HG03521 (cell line): ENCODE data around the gene FHOD3.
"Not testable (repeated sequence)": the region's sequence is repeated elsewhere in the genome, so short reads cannot be mapped to it uniquely, and the experiment has no call there.

ENCODE experiments used
- ATAC-seq: cut with Tn5 transposase; IDR thresholded peaks from one replicate; pipeline ENCODE4 v1.9.1; 2021; ENCODE audit warnings: mild to moderate bottlenecking, moderate library complexity; ENCODE audit not compliant: unreplicated experiment

Gene FHOD3

DNA sequence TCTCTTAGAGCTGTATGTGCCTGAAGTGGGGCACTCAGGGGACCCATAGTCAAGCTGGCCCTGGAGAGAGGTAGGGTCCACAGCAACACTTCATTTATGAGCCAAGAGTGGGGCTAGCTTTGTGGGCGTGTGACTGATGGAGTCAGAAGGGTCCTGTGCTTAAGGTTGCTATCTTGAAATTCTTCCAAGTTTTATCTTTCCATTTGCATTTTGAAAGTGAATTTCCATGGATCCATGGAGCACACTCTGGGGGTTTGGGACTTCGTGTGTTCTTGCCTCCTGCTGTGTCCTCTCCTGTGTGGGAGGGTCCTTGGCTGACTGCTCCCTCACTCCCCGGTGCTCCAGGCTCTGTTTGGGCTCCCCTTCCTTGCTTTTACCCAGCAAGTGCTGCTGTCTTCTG is 50.8 kb downstream of the FHOD3 start:
- no peak for ATAC-seq

DNA sequence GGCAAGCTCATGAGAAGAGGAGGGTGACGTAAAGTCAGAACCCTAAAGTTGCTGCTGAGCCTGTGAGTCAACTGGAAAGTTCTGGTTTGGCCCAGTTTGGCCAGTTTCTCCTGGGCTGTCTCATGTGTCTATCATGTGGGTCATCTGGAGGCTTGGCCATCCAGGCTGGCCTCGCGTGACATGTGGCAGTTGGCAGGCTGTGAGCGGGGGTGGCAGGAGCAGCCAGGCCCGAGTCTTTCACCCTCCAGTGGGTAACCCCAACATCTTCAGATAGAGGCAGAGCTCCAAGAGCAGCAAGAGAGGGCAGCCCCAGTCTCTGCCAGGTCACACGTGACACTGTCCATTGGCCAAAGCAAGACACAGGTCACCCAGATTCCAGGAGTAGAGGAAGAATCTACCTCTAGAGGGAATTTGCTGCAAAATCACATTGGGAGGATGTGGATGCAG is 51.5 kb downstream of the FHOD3 start:
- no peak for ATAC-seq

DNA sequence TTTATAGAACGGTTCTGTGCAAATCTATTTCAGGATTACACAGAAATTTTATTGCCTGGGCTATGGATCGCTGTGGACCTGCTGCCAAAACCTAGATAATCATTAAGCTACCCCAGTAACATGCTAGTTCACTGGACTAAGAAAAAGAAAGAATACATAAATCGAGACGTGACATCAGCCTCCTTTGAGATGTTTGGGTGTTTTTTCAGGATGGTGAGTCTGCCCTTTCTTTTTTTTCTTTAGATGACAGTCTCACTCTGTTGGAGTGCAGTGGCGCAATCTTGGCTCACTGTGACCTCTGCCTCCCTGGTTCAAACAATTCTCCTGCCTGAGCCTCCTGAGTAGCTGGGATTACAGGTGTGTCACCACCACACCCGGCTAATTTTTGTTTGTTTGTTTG is 52.0 kb downstream of the FHOD3 start:
- no peak for ATAC-seq

DNA sequence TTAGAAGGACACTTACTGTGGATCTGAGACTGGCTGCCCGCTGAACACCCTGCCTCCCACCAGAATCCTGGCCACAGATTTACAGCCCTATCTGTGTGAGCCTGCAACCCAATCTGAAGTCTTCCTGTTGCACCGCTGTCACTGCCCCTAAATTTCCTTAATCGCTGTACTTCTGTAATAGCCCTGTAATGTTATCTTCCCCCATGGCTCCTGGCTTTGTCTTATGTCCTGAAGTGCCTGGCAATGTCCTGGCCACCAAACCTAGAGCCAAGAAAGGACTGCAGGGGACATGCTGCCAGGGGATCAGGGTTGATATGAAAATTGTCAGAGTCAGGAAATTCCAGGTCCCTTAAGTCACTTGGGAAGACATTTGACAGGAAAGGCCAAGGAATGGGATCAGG is 52.7 kb downstream of the FHOD3 start:
- no peak for ATAC-seq

DNA sequence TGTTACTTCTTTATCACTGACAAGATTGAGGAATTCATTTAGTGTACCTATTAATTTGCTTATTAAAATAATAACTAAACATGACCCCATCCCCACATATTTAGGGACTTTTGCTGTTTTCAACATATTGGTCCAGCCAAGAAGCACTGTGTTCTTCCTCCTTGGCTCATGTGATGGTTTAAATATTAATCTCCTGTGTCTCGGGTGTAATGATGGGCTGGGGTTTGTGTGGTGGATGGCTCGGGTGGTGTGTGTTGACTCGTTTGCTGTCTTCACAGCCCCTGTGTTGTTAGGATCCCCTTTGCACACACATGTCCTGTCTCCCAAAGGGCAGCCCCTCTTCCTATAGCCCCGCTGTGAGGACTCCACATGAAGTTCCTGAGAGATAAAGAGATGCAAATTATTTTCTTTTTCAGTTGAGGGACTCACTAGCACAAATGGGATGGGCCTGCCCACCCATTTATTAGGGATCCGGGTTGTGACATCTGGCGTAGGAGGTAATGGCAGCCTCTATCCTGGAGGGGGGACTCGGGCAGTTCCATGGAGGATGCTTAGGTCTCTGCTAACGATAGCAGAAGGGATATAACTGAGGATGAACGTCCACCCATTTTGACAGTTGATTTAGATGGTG is 53.4 kb downstream of the FHOD3 start:
- no peak for ATAC-seq

DNA sequence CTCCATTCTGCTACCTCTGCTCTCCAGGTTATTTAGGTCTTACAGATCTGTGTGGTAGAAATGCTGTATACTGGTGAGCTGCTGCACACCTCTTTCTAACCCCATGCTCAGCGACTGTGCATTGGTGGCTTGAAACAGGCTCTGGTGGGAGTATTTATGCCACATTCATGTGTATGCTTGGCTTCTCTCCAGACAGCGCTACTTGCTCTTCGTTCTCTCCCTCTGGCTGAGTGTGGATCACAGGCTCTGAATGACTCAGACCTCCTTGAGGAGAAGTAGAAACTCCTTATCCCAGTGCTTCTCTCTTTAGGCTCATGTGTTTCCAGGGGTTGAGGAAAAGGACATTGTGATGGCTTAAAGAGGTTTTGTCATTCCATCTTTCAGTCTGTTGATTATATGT is 54.9 kb downstream of the FHOD3 start:
- no peak for ATAC-seq

DNA sequence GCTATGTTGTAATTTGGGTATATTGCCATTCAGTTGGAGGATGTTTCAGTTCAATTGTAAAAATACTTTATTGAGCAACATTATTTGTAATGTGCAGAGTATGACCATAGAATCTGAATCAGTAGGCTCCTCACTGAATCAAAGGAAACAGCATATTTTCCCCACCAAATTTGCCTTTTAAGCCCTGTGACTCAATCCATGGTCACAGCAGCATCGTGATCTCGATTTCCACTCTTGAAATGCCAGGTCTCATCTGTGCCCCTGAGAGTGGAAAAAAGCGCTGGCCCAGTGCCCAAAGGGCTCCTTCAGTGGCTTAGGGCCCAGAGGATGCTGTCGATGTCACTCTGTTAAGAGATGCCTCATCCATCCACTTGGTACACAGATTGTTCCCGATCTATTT is 57.5 kb downstream of the FHOD3 start:
- ATAC-seq, result no peak

DNA sequence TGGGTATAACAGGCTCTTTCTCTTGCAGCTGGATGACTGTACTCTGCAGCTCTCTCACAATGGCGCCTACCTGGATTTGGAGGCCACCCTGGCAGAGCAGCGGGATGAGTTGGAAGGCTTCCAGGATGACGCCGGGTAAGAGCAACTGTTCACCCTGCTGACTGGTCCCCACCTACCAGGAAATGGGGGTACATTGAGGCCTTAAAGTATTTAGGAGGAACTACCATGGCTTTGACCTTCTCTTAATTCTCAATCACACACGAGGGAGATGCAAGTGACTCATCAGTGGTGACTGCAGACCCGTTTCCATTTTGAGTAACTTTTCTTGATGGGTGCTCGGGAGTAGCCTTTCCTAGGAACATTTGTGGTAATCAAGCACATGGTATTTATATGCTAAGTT is 58.0 kb downstream of the FHOD3 start:
- no peak for ATAC-seq

DNA sequence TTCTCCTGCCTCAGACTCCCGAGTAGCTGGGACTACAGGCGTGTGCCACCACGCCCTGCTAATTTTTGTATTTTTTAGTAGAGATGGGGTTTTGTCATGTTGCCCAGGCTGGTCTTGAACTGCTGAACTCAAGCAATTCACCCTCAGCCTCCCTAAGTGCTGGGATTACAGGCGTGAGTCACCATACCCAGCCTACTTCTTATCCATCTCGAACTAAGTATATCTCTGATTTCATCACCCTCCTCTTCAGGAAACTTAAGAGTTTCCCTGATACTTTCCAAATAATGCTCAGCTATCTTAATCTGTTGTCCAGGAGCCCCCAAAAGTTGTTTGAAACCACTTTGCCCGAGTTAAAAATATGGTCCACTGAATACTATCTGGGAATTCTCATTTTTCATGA is 59.2 kb downstream of the FHOD3 start:
- ATAC-seq, result not testable (repeated sequence)

DNA sequence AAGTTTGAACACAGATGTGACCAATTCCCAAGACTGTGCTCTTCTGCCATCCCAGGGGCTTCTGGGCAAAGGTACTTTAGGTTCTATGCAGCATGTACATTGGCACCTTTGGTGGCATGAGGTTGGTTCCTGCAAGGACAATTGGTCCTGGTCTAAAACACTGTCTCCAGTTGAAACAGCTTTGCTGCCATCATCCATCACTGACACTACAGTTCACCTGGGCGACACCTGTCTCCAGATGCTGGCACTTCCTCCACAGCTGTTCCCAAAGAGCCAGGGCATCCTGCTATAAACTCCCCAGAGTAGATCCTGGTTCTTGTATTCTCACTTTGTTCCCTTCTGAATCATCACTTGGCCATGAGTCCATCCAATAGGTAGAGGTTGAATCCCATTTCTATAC is 60.6 kb downstream of the FHOD3 start:
- ATAC-seq, result no peak

DNA sequence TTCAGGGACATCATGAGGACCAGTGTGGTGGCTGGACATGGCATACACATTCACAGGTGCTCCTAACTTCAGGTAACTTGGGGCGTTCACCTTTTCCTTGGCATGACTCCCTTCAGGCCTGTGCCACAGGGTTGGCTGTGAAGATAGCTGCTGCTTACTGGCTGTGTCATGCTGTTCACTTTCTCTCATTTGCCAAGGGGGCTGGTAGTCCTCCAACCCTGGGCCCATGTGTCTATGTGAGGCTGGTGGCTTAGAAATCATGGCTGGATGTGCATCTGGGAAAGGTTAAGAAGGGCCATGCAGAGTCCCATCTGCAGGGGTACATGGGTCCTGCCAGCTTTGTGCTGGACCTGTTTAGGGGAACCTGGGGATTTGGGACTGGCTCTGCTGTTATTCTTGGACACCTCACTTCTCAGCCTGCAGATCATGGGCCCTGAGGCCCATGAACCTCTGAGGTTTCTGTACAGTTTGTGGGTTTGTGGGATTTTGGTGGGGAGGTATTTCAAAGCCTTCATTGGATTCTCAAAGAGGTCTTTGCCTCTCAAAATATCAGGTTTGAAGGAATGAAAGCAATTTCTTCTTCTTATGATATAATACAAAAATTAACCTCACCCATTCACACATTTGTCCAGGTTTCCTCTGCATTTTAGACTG is 62.9 kb downstream of the FHOD3 start:
- no peak for ATAC-seq

DNA sequence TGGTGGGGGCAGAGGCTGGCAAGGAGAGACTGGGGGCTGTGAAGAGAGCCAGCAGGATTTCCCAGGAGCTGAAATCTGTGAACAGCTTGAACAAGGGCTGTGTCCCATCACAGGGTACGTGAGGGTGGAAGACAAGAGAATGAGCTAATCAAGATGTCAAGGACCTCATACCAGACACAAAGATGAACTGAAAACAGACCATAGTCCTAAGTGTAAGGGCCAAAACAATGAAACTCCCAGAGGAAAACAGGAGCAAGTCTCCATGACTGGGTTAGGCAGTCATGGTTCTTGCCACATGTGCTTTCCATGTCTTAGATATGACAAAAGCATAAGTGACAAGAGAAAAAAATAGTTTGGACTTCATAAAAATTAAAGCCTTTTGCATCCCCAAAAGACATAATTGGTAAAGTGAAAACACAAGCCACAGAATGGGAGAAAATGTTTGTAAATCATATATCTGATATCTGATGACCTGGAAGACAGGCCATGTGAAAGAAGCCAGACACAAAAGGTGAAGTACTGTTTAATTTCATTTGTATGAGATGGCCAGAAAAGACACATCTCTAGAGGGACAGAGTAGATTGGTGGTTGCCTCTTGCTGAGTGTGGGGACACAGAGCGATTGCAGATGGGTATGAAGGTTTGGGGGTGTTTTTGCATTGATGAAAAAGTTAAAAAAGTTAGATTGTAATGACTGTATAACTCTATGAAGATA is 67.6 kb downstream of the FHOD3 start:
- no peak for ATAC-seq

DNA sequence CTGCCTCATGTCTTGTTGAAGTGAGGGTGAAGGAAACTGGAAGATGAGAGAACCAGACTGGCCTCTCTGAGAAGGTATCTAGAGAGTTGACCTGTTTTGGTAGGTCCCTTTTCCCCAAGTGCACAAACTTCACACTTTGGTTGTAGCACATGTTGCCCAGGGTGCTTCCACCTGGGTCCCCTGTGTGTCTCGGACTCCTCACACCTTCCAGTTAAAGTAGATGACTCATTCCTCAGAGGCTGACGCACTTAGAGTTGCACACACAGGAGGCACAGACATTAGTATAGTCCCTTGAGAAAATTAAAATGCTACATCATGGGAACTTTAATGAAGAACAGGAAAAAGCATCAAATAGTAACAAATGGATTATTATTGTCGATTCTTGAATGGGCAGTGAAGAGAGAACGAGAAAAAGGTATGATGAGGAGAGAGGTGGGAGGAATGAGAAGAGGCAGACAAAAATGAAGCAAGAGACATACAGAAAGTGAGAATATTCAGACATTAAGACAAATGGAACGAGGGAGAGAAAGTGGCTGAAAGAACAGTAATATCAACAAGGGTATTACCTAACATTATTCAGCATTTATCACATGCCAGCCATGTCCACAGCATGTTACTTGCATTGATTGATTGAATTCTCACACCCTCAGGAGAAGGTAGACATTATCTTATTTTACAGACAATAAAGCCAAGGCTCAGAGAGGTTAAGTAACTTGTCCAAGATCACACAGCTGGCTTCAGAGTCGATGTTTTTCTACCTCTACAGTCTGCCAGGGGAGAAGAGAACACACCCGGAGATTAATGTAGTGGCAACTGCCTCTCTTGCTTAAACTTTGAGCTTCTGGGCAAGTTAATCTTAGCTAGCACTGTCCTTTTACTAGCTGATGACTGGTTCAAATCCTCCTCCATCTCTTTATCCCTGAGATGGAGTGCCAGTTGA is 68.6 kb downstream of the FHOD3 start:
- no peak for ATAC-seq

DNA sequence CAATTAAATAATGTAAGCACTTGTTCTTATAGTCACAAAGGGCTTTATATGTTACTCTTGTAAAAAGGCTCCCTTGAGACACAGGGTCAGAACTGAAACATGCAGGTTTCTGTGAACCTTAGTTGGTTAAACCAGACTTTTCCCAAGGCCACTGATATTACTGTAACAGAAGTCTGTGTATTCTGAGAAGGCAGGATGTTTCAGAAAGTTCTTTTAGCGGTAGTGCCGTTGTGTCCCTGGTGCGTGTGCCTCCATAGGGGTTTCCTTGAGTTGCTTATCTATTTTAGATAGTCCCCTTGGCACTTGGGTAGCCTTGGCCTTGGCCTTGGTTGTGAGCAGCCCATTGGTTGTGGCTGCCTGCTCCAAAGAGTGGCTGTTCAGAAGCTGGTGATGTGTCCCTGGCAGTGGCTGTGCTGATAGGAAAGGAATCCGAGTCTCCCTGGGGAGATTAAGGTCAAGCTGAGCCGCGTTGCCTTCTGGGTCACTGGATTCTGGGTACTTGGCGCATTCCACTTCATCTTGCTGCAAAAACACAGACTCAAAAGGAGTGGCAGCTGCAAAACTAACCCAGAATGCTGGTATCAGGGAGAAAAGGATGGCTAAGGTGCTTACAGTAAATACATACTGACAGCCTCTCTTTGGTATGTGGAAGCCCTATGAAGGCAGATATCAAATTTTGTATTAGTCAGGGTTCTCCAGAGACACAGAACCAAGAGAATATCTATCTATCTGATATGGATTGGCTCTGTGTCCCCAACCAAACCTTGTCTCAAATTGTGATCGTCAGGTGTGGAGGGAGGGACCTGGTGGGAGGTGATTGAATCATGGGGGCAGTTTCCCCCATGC is 69.7 kb downstream of the FHOD3 start:
- peak; percentile 54 for ATAC-seq

DNA sequence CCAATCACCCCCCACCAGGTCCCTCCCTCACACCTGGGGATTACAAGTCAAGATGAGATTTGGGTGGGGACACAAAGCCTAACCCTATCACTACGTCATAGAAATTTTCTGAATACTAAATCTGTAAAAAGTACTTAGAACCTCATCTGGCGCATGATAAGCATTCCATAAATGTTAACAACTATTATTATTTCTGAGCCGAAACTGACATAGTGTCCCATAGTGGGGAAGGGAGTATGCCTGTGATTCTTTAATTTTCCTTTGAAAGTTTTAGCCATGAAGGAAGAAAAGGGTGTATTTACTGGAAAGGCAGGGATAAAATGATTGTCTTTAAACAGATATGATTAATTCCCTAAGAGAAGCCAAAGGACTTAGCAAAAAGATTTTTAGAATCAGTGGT is 71.4 kb downstream of the FHOD3 start:
- ATAC-seq, result no peak

DNA sequence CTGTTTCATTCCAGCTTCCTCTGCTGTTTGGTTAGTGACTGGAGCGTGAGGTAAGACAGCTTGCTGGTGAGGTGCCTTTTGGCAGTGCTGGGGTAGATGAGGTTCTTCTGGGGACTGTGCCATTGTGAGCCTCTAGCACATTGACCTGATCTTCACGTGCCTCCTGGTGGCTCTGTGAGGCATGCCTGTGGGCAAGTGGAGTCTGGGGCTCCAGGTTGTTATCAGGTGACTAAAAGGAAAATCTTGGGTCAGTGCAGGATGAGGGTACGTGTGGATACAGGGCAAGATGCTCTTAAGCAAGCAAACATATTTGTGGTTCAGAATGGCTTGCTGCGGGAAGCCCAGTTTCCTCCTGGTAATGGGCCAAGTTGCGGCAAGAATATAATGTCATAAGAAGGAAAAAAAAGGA is 75.4 kb downstream of the FHOD3 start:
- ATAC-seq, result no peak

DNA sequence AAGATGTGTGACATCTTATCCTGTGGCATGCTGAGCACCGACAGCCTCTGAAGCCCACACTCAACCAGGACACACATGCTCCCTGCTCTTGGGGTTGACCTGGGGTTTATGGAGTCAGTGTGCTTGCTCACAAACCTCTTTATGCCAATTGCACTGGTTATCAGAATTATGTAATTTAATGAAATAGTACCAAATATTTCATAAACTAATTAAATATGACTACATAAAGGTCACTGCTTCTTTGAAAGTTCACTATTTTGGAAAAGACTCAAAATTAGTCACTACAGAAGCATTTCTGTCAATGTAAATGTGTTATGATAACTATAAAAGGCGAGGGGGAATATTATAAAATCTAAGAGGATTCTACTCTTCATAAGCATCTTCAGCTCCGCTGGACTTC is 76.7 kb downstream of the FHOD3 start:
- ATAC-seq, result no peak

DNA sequence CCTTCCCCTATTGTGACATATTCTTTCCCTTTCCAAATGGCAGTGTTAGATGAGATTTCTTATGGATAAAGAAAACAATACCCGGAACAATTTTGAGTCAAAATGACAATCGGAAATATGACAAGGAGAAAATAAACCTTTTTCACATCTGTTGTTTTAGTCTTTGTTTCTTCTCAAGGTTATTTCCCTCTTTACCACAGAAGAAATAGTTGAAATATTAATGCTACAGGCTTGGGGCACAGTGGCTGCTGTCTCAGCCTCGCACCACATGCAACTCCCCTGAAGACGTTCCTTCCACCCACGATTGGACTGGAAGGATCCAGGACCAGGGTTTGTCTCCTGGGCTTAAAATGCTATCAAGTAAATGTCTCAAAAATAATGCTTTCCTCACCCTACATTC is 77.6 kb downstream of the FHOD3 start:
- ATAC-seq, result no peak

DNA sequence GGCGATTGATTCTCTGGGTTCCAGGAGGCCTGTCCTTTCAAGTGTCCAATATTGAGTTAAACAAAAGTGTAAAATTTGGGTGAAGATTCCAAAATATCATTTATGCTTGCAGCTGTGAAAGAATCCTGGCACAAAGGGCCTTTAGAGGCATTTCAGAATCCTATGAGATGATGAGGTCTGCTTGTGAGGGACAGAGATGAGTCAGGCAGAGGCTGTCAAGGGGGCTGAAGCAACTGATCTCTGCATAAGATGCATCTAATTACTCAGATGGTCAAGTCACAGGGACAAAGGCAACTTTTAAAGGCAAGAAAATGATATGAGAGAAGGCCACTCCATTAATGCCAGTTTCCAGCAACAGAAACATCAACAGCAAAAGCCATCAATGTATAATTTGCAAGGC is 78.8 kb downstream of the FHOD3 start:
- no peak for ATAC-seq

DNA sequence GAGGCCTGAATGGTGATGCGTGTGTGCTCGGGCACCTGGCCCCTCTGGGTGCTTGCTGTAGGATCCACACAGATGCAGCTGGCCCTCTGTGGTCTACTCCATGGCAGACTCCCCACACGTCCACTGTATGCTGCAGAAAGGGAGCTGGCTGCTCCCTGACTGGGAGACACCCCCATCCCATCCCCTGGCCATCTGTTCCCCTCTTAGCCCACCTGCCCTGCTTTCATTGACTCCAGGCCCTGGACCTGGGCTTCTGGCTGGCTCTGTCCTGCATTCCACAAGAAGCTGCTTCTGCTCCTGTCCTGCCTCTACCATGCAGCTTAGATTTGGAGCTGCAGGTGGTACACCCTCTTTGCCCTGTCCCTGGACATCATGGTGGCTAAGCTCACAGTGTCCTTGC is 80.1 kb downstream of the FHOD3 start:
- ATAC-seq, result no peak
